NCI-H146 treated with DMSO at 0.1 percent for 48 hours (cell line): Measurements from ENCODE around the gene USP3.
"Not testable (repeated sequence)": the region's sequence is repeated elsewhere in the genome, so short reads cannot be mapped to it uniquely, and the experiment has no call there.

ENCODE experiments used
- DNase-seq: peaks from one replicate; lab custom pipeline; 2025; ENCODE audit not compliant: unreplicated experiment; lab: John Stamatoyannopoulos, UW

USP3 gene

DNA sequence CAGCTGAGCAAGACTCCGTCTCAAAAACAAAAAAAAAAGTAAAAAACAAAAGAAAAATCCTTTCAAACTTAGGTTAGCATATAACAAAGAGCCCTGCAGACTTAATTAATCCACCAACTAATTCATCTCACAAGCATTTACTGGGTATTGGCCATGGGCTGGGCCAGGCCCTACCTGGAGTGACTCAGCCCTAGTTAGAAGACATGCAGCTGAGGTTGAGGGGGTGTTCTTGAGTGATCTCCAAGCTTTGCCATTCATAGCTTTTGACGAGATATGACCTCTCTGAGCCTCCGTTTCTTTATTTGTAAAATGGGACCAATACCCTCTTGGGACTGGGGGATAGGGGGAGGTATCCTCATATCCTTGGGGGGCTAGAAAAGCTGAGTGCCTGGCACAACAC, 100.6 kb downstream of the USP3 start:
- DNase-seq = no peak

DNA sequence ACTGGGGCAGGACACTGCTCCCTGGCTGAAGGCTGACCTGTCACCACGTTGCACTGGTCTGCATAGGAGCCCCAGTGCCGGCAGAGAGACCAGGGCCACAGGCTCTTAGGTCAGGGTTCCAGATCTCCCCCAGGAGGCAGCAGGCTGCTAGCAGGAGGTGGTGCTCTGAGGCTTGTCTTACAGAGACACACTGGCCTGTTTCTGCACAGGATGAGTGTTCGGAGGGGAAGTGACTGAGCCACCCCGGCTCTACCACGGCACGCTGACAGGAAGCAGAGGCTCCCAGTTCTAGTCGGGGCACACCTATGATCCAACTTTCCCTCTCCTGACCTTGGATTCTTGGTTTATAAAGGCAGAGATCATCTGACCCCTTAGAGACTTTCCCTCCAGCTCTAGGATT, 101.4 kb downstream of the USP3 start:
- DNase-seq = no peak

DNA sequence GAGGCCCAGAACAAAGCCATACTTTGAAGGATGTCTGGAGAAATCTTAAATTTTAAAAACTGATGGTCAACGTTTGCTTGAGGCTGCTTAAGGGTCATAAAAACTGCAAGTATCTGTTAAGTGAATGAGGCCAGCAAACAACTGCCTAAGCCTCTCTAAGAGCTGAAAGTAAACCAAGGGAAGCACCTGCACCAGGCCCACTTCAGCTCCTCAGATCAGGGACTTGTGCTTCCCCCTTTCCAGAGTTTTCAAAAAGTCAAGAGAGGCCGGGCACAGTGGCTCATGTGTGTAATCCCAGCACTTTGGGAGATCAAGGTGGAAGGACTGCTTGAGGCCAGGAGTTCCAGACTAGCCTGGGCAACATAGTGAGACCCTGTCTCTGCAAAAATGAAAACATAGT, 101.9 kb downstream of the USP3 start:
- DNase-seq = no peak

DNA sequence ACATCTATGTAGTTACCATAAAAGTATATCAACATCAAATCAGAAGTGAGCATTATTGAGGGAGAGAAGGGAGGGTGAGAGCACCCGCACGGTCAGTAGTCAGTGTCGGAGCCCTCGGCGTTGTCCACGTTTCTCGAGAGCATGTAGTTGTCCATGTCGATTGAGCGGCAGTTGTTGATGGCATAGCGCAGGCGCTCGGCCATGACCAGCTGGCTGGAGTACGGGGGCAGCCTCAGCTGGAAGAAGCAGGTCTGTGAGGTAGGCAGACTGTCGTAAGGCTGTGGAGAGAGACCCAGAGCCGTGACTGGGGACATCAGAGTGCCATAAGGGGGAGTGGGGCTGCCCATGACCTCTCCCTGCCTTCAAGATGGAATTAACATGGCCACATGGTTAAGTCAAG, 104.6 kb downstream of the USP3 start:
- no peak for DNase-seq

DNA sequence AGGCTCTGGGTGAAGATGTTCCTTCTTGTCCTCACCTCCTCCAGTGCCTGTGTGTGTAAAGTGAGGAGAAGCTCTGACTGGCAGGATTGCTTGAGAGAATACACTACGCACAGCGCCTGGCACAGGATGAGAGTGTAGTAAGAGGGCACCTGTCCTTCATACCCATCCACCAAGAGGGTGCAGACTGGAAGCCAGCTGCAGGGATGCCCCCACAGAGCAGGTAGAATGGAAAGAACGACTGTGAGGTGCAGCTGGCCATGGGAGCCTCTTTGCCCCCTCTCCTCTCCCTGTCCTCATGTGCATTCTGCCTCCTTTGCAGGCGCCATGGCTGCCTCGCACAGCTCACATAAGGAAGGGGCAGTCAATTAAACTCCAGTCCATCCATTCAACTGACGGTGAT, 105.1 kb downstream of the USP3 start:
- DNase-seq = no peak

DNA sequence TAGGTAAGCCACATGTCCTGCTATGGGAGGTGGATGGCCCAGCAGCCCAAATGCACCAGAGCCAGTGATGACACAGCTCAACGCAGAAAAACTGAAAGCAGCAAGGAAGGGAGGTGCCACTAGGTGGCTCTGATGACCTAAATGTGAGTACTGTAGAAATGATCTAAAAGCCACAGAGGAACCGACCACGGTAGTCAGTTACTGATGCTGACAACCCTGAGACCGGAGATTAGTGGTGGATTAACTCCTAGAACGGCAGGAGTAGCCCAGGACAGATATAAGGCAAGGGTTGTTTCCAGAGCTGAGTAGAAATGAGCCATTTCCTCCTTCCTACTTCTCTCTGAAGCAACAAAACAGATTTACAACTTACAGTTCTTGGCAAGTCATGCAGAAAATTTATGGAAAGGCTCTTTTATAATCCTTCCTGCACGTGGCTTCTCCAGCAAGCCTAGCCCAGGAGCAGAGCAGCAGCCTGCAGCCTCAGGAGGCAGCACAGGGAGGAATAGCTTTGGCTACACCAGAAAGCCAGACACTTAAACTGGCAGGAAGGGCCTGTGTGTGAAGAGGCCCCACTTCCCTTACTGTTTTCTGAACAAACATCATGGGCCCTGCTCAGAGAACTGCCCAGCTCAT, 105.9 kb downstream of the USP3 start:
- DNase-seq = peak; percentile 38

DNA sequence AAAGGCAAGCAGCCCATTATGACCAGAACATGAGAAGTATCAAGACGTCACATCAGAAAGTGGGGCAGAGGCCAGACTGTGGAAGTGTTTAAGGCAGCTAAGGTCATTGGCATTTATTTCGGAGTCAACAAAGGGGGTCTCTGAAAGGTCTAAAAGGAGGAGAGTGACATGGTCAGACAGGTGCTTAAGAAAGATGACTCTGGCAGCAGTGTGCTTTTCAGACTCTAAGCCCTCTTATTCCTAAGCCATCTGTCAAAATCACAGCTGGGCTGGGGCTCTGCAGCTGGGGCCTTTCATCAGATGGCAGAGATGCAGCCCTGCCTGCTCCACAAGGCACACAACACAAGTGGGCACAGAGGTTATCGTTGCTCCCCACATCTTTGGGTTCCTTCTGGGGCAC, 106.8 kb downstream of the USP3 start:
- DNase-seq = no peak

DNA sequence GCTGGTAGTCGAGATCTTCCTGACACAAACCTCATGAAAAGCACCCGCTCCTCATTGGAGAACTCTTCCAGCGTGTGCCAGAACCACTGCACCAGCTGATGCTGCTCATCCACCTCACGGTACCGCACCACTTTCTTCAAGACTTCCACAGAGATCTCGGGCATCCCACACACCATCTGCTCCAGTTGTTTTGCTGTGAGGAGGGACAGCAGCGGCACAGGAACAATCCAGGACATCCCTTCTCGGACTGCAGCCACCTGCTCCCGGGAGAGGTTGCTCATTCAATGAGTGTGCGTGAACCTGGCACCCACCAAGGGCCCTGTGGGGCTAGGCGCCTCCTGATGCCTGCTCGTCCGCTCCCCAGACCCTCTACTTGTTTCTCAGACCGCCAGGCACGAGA, 107.9 kb downstream of the USP3 start:
- no peak for DNase-seq

DNA sequence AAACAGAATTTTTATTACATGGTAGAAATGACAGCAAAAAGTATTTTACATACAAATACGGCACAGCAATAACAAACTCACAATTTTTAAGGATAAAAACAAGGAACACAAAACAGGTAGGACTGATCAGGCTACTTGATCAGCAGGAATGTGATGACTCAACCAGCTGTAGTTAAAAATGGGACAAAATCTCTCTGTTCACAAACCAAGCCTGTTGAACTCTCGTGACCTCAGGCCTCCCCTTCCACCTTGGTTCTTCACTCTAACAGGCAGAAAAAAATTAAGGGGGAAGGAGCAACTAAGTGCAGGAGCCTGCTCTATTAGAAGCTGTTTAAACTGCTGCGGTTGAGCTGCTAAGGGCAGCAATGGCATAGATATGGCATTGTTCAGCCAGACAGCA, 111.5 kb downstream of the USP3 start:
- no peak for DNase-seq

DNA sequence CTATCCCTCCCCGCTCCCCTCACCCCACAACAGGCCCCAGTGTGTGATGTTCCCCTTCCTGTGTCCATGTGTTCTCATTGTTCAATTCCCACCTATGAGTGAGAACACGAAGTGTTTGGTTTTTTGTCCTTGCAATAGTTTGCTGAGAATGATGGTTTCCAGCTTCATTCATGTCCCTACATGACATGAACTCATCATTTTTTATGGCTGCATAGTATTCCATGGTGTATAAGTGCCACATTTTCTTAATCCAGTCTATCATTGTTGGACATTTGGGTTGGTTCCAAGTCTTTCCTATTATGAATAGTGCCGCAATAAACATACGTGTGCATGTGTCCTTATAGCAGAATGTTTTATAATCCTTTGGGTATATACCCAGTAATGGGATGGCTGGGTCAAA, 112.8 kb downstream of the USP3 start:
- not testable (repeated sequence) for DNase-seq

DNA sequence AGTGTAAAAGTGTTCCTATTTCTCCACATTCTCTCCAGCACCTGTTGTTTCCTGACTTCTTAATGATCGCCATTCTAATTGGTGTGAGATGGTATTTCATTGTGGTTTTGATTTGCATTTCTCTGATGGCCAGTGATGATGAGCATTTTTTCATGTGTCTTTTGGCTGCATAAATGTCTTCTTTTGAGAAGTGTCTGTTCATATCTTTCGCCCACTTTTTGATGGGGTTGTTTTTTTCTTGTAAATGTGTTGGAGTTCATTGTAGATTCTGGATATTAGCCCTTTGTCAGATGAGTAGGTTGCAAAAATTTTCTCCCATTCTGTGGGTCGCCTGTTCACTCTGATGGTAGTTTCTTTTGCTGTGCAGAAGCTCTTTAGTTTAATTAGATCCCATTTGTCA, 113.2 kb downstream of the USP3 start:
- not testable (repeated sequence) for DNase-seq

DNA sequence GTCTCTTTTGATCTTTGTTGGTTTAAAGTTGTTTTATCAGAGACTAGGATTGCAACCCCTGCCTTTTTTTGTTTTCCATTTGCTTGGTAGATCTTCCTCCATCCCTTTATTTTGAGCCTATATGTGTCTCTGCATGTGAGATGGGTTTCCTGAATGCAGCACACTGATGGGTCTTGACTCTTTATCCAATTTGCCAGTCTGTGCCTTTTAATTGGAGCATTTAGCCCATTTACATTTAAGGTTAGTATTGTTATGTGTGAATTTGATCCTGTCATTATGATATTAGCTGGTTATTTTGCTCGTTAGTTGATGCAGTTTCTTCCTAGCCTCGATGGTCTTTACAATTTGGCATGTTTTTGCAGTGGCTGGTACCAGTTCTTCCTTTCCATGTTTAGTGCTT, 116.4 kb downstream of the USP3 start:
- DNase-seq = not testable (repeated sequence)

DNA sequence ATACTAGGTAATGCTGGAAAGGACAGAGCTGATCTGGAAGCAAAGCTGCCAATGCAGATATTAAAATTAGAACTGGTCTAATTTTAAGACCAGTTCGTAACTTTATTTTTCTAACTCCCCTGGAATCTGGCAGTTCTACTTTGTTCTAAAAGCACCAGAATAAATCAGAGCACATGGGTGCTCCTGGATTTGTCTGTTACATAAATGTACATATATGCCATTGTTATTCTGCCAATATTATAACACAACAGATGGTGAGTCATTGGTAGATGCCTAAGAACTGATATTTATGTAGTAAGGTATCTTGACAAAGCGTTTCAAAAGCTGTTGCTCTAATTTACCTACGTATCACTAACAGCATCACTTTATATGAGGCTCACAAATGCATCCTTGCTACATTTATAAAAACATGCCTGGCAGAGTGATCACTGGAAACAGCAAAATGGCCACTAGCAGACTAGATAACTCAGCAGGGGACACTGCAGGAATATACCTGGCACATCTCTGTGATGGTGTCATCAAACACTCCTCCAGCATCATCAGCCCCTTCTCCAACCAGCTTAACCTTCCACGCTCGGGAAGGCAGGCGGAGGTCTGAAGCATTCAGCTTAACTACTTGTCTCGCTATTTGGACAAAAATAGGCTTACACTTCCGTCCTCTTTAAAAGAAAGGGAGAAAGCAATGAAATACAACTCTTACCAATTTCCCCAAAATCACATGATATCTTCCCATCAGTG, 119.0 kb downstream of the USP3 start:
- DNase-seq = no peak

DNA sequence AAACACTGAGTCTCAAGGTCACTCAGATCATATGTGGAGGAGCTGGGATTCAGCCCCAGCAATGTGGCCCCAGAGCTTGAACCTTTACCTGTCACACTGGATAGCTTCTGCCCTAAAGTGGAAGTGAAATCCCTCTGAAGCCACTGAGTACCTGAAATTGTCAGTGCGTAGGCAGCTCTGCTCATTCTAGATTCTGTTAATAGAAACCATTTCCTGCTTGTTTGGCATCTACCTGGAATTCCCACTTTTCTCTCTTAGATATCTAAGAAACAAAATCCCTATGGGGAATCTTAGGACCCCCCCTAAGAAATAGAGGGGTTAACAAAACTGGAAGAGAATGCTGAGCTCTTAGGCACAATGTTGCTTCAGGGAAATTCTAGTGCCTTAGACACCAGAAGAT, 122.6 kb downstream of the USP3 start:
- no peak for DNase-seq

DNA sequence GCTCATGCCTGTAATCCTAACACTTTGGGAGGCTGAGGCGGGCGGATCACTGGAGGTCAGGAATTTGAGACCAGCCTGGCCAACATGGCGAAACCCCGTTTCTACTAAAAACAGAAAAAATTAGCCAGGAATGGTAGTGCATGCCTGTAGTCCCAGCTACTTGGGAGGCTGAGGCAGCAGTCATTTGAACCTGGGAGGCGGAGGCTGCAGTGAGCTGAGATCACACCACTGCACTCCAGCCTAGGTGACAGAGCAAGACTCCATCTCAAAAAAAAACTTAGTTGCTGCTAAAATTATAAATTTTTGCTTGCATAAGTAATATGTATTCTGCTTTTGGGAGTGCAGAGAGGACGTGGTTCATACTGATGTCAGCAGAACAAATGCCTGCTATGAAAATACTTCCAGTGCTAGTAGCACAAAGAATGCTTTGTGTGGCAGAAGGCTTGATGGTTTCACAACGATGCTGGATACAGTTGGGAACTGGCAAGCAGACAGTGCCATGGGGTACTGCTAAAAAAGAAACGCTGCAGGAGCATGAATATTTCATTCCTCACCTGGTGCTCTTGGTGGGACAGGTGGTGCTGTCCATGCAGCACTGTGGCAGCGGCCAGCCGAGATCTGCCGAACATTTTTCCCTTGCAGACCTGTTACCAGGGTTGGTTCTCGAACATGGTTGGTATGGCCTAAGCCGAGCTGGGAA, 123.9 kb downstream of the USP3 start:
- no peak for DNase-seq

DNA sequence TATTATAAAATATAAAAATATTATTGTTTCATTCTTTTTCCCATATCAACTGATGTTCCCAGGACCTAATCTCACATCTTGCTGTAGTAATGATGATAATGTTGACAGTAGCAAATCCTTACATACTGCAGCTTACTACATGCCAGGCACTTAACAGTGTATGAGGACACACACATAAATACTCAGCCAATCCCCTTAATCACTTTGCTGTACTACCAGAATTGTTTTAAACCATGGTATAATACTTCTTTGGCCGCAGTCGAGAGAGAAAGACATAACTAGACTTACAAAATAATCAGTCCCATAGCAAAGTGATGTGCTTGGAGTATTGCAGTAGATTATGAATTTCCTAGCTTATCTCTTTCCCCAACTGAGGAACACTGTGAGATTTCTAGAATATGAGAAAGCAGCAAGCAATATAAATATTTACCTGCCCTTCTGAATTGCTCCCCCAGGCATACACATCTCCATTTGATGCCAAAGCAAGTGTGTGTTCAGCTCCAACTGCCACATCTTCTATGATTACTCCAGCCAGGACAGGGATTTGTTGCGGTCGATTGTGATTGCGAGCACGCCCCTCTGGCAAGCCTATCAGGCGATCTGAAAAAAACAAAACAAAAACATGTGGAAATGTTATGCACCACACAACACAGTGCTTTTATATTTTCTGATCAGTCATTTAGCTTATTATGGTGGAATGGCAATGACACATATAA, 125.8 kb downstream of the USP3 start:
- DNase-seq = no peak

DNA sequence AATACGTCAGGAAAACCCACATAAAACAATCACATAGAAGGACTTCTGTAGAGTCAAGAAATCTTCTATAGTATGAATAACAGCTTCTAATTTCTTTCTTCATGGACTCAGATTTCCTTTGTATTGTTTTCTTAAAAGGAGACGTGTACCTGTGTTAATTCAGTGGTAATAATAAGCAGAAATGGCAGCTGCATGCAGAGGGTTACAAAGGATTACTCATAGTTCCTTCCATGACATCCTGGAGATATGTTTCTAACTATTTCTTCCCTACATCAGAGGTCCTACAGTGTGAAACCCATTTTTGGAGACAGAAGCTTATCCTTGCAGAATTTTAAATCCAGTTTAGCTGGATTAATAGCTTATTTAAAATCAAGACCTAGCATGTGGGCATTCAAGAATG, 128.9 kb downstream of the USP3 start:
- DNase-seq = no peak

DNA sequence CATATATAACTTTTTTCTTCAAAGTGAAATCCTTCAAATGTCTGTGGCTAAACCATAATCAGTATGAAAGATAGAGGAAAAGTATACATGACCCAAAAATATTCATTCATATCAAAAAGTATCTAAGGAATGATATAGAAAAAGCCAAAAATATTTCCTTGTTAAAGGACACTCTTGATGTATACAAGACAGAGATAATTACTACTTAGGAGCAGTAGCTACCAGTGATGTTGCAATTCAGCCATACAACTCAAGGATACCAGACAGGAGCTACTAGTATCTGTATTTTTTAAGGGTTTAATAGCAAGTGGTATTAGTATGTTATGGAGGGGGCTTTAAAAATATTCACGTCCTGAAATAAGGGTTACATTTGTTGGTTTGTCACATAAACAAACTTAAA, 129.8 kb downstream of the USP3 start:
- DNase-seq = no peak

DNA sequence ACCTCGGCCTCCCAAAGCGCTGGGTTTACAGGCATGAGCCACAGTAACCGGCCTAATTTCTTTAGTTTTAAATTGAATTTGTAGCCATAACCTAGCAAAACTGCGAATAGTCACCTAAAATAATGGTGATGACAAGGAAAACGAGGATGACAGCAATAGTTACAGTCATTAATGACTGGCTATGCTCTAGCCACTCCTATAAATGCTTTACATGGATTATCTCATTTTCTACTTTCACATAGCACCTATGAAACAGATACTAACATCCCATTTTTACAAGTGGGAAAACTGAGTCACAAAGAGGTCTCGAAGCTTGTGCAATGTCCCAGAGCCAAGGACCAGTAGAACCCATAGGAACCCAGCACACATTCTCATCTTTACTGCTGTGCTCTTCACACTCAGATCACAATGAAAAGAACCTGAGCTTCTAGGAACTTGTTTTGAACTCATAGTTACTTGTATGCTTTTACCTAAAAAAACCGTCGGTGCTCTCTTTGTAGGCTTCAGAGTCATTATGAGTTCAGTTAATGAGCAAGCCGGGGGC, 132.2 kb downstream of the USP3 start:
- DNase-seq = no peak

DNA sequence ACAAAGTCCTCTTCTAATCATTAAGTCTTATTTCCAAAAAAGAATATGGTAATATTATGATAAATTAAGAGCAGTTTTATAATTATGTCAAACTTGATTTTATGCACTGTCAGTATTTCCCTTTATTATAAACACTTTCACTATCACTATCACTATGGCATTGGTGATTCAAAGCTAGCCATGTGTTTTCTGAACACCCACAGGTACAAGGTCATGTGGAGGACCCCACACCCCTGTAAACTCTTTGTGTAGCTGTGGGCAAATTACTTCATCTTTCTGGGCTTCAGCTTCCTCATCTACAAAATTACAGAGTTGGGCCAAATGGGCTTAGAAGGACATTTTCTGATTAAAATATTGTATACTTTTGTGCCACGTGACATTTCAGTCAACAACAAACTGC, 134.4 kb downstream of the USP3 start:
- DNase-seq = no peak

DNA sequence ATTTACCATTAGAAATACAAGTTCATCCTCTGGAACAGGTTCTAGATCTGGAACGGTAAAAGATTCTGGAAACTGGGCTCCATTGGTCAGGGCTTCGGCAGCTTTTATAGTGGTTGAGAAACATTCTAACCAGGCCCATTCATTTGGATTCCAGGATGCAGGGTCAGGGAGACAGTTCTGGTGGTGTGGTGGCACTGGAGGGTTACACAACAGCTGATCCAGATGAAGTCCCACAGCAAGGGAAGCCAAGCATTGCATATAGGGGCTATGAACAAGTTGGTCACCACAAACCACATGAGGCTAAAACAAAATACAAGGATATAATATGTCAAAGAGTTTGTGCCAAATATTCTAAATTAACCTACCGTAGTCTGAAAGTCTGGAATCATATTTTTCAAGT, 135.8 kb downstream of the USP3 start:
- no peak for DNase-seq
